22Rv1 (cell line): Measurements from ENCODE around the gene EYS.

ENCODE experiments used
- CTCF ChIP-seq: fragments of 450-650 bp; IDR thresholded peaks from 2 replicates; pipeline ENCODE4 v1.5.1; 2017; ENCODE audit warnings: mild to moderate bottlenecking
- ZFX ChIP-seq: fragments of 450-650 bp; IDR thresholded peaks from 2 replicates; pipeline ENCODE4 v1.6.1; 2017; ENCODE audit warnings: antibody characterized with exemption, borderline replicate concordance

- TF ChIP-seq ZFX (no peak), CTCF (no peak)
These were observed 758.8 kb downstream of the EYS start for GRCh38 chr6:64948261-64948660.
